ENCODE data around the gene CEACAM20.
"Not testable (repeated sequence)": the region's sequence is repeated elsewhere in the genome, so short reads cannot be mapped to it uniquely, and the experiment has no call there.

Gene CEACAM20

GRCh38 chr19:44557933-44558332 is 28.5 kb upstream of the CEACAM20 start:
- FAIRE-seq = no peak
- DNase-seq (ENCODE audit: insufficient read length, low spot score) = no peak
- no peak for TF ChIP-seq POLR2A (IDR thresholded peaks at IDR 0.05; ENCODE audit: low read depth, low read length)

- DNase-seq (ENCODE audit: insufficient read length, low spot score) (no peak), FAIRE-seq (no peak)
- TF ChIP-seq POLR2A (IDR thresholded peaks at IDR 0.05; ENCODE audit: low read depth, low read length) = no peak
These were observed 25.3 kb upstream of the CEACAM20 start for GRCh38 chr19:44554641-44555246.

- FAIRE-seq (no peak), DNase-seq (ENCODE audit: insufficient read length, low spot score) (no peak)
- TF ChIP-seq POLR2A (IDR thresholded peaks at IDR 0.05; ENCODE audit: low read depth, low read length) = no peak
These were observed 24.1 kb upstream of the CEACAM20 start for GRCh38 chr19:44553478-44554171.

GRCh38 chr19:44552324-44552723 is 22.8 kb upstream of the CEACAM20 start:
- peak; percentile 66 for DNase-seq (ENCODE audit: insufficient read length, low spot score)
- FAIRE-seq = peak; percentile 20
- no peak for TF ChIP-seq POLR2A (IDR thresholded peaks at IDR 0.05; ENCODE audit: low read depth, low read length)

- no peak for TF ChIP-seq POLR2A (IDR thresholded peaks at IDR 0.05; ENCODE audit: low read depth, low read length)
- FAIRE-seq = no peak
- no peak for DNase-seq (ENCODE audit: insufficient read length, low spot score)
These were observed 22.4 kb upstream of the CEACAM20 start for GRCh38 chr19:44551850-44552249.

GRCh38 chr19:44550976-44551375 is 21.5 kb upstream of the CEACAM20 start:
- not testable (repeated sequence) for FAIRE-seq; DNase-seq (ENCODE audit: insufficient read length, low spot score)

GRCh38 chr19:44549507-44549906 is 20.0 kb upstream of the CEACAM20 start:
- FAIRE-seq = no peak
- no peak for DNase-seq (ENCODE audit: insufficient read length, low spot score)
- TF ChIP-seq POLR2A (IDR thresholded peaks at IDR 0.05; ENCODE audit: low read depth, low read length) = no peak

- no peak for TF ChIP-seq POLR2A (IDR thresholded peaks at IDR 0.05; ENCODE audit: low read depth, low read length)
- DNase-seq (ENCODE audit: insufficient read length, low spot score) = peak; percentile 34
- FAIRE-seq = no peak
These were observed 19.3 kb upstream of the CEACAM20 start for GRCh38 chr19:44548736-44549135.

GRCh38 chr19:44544031-44544430 is 14.6 kb upstream of the CEACAM20 start:
- FAIRE-seq = no peak
- no peak for TF ChIP-seq POLR2A (IDR thresholded peaks at IDR 0.05; ENCODE audit: low read depth, low read length)
- no peak for DNase-seq (ENCODE audit: insufficient read length, low spot score)

GRCh38 chr19:44542671-44543070 is 13.2 kb upstream of the CEACAM20 start:
- no peak for TF ChIP-seq POLR2A (IDR thresholded peaks at IDR 0.05; ENCODE audit: low read depth, low read length)
- FAIRE-seq = no peak
- DNase-seq (ENCODE audit: insufficient read length, low spot score) = no peak

GRCh38 chr19:44540736-44541135 is 11.3 kb upstream of the CEACAM20 start:
- DNase-seq (ENCODE audit: insufficient read length, low spot score) (no peak), FAIRE-seq (no peak)
- TF ChIP-seq POLR2A (IDR thresholded peaks at IDR 0.05; ENCODE audit: low read depth, low read length) = no peak

GRCh38 chr19:44539991-44540390 is 10.5 kb upstream of the CEACAM20 start:
- no peak for DNase-seq (ENCODE audit: insufficient read length, low spot score)
- no peak for FAIRE-seq
- no peak for TF ChIP-seq POLR2A (IDR thresholded peaks at IDR 0.05; ENCODE audit: low read depth, low read length)

- DNase-seq (ENCODE audit: insufficient read length, low spot score) (no peak), FAIRE-seq (no peak)
- no peak for TF ChIP-seq POLR2A (IDR thresholded peaks at IDR 0.05; ENCODE audit: low read depth, low read length)
These were observed 9.9 kb upstream of the CEACAM20 start for GRCh38 chr19:44539236-44539826.

GRCh38 chr19:44535361-44535760 is 5.9 kb upstream of the CEACAM20 start:
- DNase-seq (ENCODE audit: insufficient read length, low spot score); FAIRE-seq: not testable (repeated sequence)

GRCh38 chr19:44532819-44533218 is 3.3 kb upstream of the CEACAM20 start:
- FAIRE-seq (no peak), DNase-seq (ENCODE audit: insufficient read length, low spot score) (no peak)
- no peak for TF ChIP-seq POLR2A (IDR thresholded peaks at IDR 0.05; ENCODE audit: low read depth, low read length)
